Measurements from ENCODE around the gene FIBCD1. TPM values are rescaled to one million over a fixed set of nuclear protein-coding genes. Genes with fewer than 3 reads are reported as not detected.

The FIBCD1 gene
- total RNA-seq, 4 donors from 2014 or later, result 3.3 TPM; not detected in 3

DNA sequence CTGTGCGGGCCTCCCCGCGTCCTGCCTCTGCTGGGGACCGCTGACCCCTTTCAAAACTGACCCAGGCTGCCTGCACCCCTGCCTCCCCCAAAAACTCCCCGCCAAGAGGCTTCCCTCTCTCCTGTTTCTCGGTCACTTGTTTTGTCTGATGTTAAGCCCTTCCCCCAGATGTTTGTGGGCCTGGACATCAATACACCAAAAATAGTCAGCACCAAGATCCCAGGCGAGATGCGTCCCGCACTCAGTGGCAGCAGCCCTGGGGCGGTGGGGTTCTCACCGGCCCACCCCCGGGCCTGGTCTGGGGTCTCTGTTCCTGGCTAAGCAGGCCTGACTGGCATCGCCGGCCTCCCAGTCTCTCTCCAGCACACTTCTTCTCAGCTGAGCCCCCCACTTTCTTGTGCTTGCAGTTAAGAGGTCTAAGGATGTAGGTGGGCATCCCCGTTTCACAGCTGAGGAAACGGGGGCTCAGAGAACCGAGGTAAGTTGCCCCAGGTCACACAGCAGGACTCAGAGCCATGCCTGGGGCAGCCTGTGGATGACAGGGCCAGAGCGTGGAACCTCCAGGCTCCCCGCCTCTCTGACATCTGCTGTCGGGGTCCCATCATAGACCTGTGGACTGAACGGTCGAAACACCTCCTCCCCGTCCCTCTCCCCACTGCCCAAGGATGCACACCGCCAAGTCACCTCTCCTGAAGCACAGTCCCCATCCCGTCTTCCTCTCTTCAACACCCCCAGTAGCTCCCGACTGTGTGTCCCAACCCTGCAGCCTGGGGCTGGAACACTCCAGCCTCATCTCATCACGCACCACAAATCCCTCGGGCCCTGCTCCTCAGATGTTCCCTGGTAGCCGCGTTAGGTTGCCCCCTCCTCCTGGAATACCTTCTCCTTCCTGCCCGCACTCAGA is 16.8 kb downstream of the FIBCD1 start:
- no peak overlapping the region for H3K4me3 ChIP-seq
- no peak for TF ChIP-seq POLR2A (IDR thresholded peaks at IDR 0.05)
- TF ChIP-seq, protein P1, sequence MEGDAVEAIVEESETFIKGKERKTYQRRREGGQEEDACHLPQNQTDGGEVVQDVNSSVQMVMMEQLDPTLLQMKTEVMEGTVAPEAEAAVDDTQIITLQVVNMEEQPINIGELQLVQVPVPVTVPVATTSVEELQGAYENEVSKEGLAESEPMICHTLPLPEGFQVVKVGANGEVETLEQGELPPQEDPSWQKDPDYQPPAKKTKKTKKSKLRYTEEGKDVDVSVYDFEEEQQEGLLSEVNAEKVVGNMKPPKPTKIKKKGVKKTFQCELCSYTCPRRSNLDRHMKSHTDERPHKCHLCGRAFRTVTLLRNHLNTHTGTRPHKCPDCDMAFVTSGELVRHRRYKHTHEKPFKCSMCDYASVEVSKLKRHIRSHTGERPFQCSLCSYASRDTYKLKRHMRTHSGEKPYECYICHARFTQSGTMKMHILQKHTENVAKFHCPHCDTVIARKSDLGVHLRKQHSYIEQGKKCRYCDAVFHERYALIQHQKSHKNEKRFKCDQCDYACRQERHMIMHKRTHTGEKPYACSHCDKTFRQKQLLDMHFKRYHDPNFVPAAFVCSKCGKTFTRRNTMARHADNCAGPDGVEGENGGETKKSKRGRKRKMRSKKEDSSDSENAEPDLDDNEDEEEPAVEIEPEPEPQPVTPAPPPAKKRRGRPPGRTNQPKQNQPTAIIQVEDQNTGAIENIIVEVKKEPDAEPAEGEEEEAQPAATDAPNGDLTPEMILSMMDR (IDR thresholded peaks at IDR 0.05), result no peak
- H3K27me3 ChIP-seq, result no peaks in the 10 kb centered on the region
- H3K4me1 ChIP-seq, result no peaks in the 10 kb centered on the region
- DNase-seq, result no peak
- no peaks in the 10 kb centered on the region for H3K9me3 ChIP-seq
- H3K27ac ChIP-seq, result no peak overlapping the region
- H3K36me3 ChIP-seq, result no peaks in the 10 kb centered on the region

DNA sequence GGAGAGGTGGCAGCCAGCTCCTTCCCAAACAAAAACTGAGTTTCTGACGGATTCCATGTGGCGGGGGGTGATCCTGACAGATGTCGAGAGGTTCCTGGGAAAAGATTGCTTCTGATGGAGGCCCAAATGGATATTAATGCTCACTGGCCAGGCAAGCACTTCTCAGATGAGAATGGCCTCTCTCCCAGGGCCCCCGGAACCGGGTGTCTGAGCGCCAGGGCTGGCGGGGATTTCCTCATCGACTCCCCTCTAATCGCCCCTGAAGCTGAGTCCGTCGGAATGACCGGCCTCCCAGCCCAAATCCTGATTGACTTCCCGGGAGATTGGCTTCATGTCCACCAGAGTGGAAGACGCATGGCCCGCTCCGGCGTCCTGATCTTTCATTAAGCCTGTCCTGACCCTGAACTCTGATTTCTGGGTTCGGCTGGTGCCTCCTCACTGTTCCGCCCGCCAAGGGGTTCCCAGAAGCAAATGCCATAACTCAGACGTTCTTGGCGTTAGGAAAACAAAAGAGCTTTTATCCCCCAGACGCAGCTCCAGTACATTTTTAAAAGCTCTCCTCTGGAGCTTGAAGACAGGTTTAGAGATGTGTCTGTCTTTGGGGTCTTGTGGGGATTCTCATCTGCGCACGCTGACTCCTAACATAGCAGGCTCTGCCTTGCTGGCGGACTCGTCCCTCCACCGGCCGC is 17.6 kb downstream of the FIBCD1 start:
- Histone ChIP-seq H3K27me3 (no peaks in the 10 kb centered on the region), H3K9me3 (no peaks in the 10 kb centered on the region), H3K4me1 (no peaks in the 10 kb centered on the region), H3K36me3 (no peaks in the 10 kb centered on the region), H3K4me3 (no peak overlapping the region), H3K27ac (no peak overlapping the region)
- no peak for TF ChIP-seq POLR2A (IDR thresholded peaks at IDR 0.05)
- TF ChIP-seq, protein P1 (IDR thresholded peaks at IDR 0.05), result no peak
- DNase-seq, result no peak

DNA sequence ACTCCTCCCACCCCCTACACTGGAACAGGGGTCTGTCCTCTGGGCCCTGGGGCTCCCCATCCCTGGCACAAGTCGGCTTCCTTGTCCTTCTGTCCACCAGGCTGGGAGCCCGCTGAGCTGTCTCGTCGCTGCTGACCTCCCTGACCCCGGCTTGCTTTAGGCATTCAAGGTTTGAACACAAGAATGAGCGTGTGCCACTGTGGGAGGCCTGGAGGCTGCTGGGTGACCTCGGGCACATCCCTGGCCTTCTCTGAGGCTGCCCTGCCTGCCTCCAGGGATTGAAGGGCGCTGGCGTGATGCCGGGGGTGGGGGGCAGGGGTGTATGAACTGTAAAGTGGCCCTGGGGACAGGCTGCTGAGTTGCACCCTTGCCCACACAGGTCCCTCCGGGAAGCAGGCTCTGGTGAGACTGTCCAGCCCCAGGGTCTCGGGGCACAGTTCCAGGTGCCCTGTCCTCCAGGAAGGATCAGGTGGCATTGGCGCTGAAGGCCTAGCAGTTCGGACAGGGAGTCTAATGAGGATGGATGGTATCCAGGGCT is 18.2 kb downstream of the FIBCD1 start:
- no peaks in the 10 kb centered on the region for H3K9me3 ChIP-seq
- no peaks in the 10 kb centered on the region for H3K36me3 ChIP-seq
- no peak for DNase-seq
- no peaks in the 10 kb centered on the region for H3K27me3 ChIP-seq
- H3K27ac ChIP-seq, result no peak overlapping the region
- no peak overlapping the region for H3K4me3 ChIP-seq
- TF ChIP-seq, protein P1 (IDR thresholded peaks at IDR 0.05), result no peak
- TF ChIP-seq POLR2A (IDR thresholded peaks at IDR 0.05), result no peak
- no peaks in the 10 kb centered on the region for H3K4me1 ChIP-seq

DNA sequence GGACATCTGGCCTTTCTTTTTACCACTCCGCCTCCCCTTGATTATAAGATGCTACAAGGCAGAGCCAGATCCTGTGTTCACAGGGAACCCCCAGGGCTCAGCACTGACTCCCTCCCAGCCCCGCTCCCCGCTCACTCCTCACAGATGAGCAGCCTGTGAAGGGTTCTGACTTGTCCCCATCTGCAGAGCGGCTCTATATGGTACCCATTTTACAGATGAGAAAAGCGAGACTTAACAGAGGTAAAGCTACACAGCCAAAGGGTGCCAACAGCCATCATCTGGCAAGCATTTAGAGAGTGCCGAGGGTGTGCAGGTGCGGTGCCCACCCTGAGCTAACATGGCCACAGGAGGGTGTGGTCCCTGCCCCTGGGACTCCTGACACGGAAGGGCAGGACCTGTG is 18.8 kb downstream of the FIBCD1 start:
- DNase-seq, result no peak
- Histone ChIP-seq H3K4me3 (no peak overlapping the region), H3K9me3 (no peaks in the 10 kb centered on the region), H3K27ac (no peak overlapping the region), H3K36me3 (no peaks in the 10 kb centered on the region), H3K4me1 (no peaks in the 10 kb centered on the region), H3K27me3 (no peaks in the 10 kb centered on the region)
- TF ChIP-seq, protein P1 (IDR thresholded peaks at IDR 0.05), result no peak
- TF ChIP-seq POLR2A (IDR thresholded peaks at IDR 0.05), result no peak

DNA sequence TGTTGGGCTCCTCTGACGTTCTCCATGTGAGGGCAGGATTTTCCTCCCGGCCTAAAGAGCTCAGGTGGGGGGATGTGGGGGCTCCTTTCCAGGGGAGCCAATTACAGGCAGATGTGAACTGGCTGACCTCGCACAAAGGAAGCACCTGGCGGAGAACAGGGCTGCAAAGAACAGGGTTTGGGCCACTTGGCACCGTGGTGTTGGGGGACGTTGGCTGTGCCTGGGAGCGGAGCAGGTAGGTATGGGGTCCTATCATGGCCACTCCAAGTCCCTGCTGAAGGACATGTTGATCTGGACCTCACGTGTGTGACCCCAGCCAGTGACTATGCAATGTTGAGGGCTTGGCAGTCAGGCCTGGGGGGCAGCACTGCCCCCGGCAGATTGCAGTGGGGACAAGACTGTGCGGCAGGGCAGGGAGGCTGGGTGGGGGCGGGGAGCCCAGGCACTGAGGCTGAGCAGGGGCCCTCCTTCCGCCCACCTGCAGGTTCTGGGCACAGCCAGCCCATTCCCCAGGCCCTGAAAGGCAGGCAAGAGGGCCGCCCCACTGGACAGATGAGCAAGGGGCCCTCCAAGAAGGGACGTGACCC is 19.4 kb downstream of the FIBCD1 start:
- no peaks in the 10 kb centered on the region for H3K27me3 ChIP-seq
- H3K9me3 ChIP-seq, result no peaks in the 10 kb centered on the region
- DNase-seq, result no peak
- no peak overlapping the region for H3K4me3 ChIP-seq
- H3K27ac ChIP-seq, result no peak overlapping the region
- no peaks in the 10 kb centered on the region for H3K4me1 ChIP-seq
- no peak for TF ChIP-seq POLR2A (IDR thresholded peaks at IDR 0.05)
- TF ChIP-seq, protein P1 (IDR thresholded peaks at IDR 0.05), result no peak
- no peaks in the 10 kb centered on the region for H3K36me3 ChIP-seq
